OCI-LY7 (cell line): ENCODE data around the gene CIT. TPM values are rescaled to one million over a fixed set of nuclear protein-coding genes. Genes with fewer than 3 reads are reported as not detected.

ENCODE experiments used
- BruUV-seq: library from RNA; stranded (reverse); fragments of 400-500 nt; replicated peaks from 2 replicates; lab custom pipeline; 2021; lab: Mats Ljungman, UMichigan
- CTCF ChIA-PET: fragments of 300-600 bp; sonication (Branson Sonifier 250); formaldehyde crosslinking; loops from one replicate; lab custom pipeline; 2022; ENCODE audit warnings: antibody characterized with exemption; ENCODE audit not compliant: unreplicated experiment; lab: Charles Lee
- POLR2A ChIA-PET: fragments of 300-600 bp; sonication (Branson Sonifier 250); formaldehyde crosslinking; loops from one replicate; lab custom pipeline; 2022; ENCODE audit warnings: antibody characterized with exemption; lab: Charles Lee
- DNase-seq: peaks from one replicate; pipeline ENCODE4 v3.0.0-alpha.2; 2015; ENCODE audit warnings: low spot score
- H2AFZ ChIP-seq: fragments of 200-600 bp; sonication (generic), shearing (Covaris generic); 2 replicates; pipeline ENCODE4 v1.6.1; 2014; ENCODE audit warnings: mild to moderate bottlenecking, antibody characterized with exemption, low read length, moderate library complexity
- H3K27ac ChIP-seq: fragments of 200-600 bp; sonication (generic); 2 replicates; pipeline ENCODE4 v1.5.1; 2014; ENCODE audit warnings: mixed run types, low read depth, mild to moderate bottlenecking, moderate library complexity, low read length, inconsistent platforms; ENCODE audit not compliant: poor library complexity, severe bottlenecking
- H3K36me3 ChIP-seq: fragments of 200-600 bp; sonication (generic); 2 replicates; pipeline ENCODE4 v1.6.1; 2014; ENCODE audit warnings: mild to moderate bottlenecking, antibody characterized with exemption, low read length, moderate library complexity, mixed read lengths; ENCODE audit not compliant: insufficient read depth
- H3K4me1 ChIP-seq: fragments of 200-600 bp; sonication (generic); 2 replicates; pipeline ENCODE4 v1.5.1; 2014; ENCODE audit warnings: mild to moderate bottlenecking, low read length; ENCODE audit not compliant: insufficient read depth, poor library complexity, severe bottlenecking
- H3K4me2 ChIP-seq: fragments of 200-600 bp; sonication (generic); 2 replicates; pipeline ENCODE4 v1.6.1; 2014; ENCODE audit warnings: mild to moderate bottlenecking, low read length
- H3K4me3 ChIP-seq: fragments of 200-600 bp; sonication (generic); 2 replicates; pipeline ENCODE4 v1.5.1; 2014; ENCODE audit warnings: mild to moderate bottlenecking, low read depth, low read length; ENCODE audit not compliant: poor library complexity, severe bottlenecking
- H3K79me2 ChIP-seq: fragments of 200-600 bp; sonication (generic); 2 replicates; pipeline ENCODE4 v1.6.1; 2016; ENCODE audit warnings: low read depth, mild to moderate bottlenecking, low read length, moderate library complexity, mixed read lengths; ENCODE audit not compliant: insufficient read depth
- H3K9me2 ChIP-seq: fragments of 200-600 bp; sonication (generic); 2 replicates; pipeline ENCODE4 v1.6.1; 2016; ENCODE audit warnings: mild to moderate bottlenecking, low read length, mixed read lengths; ENCODE audit not compliant: insufficient read depth
- H3K9me3 ChIP-seq: fragments of 200-600 bp; sonication (generic); 2 replicates; pipeline ENCODE4 v1.6.1; 2014; ENCODE audit warnings: mild to moderate bottlenecking, mixed run types, low read length, mixed read lengths
- H4K20me1 ChIP-seq: fragments of 200-600 bp; sonication (generic); 2 replicates; pipeline ENCODE4 v1.6.1; 2014; ENCODE audit warnings: mild to moderate bottlenecking, antibody characterized with exemption, low read length, moderate library complexity, mixed read lengths; ENCODE audit not compliant: insufficient read depth
- EZH2phosphoT487 ChIP-seq: fragments of 200-600 bp; sonication (generic); IDR thresholded peaks from 2 replicates; pipeline ENCODE4 v1.6.1; 2018; ENCODE audit warnings: low read depth, borderline replicate concordance, mild to moderate bottlenecking, mixed run types, antibody characterized with exemption, low read length, moderate library complexity, mixed read lengths
- intact Hi-C: fragments of 100-400 bp; cut with micrococcal nuclease; formaldehyde crosslinking; loops from one replicate; pipeline ENCODE4 v1.10.0; 2022; ENCODE audit not compliant: unreplicated experiment
- total RNA-seq, 2 experiments: library from RNA; depleted of rRNA in 1 of 2; stranded (reverse); fragments of >200 nt in 1 of 2; shearing (Covaris generic) in 1 of 2; gene quantifications; 2 replicates each; pipeline ENCODE4 v1.2.3, GENCODE V29; 2014 to 2022
- TF ChIP-seq, protein P1 (sequence below): fragments of 200-600 bp; sonication (generic); conservative IDR thresholded peaks from 2 replicates; pipeline ENCODE4 v1.5.1; 2014; ENCODE audit warnings: mild to moderate bottlenecking, antibody characterized with exemption, low read length, moderate library complexity, mixed read lengths

The CIT gene
- total RNA-seq, 2 experiments from 2014 or later = 33.4 to 90.1 TPM

DNA sequence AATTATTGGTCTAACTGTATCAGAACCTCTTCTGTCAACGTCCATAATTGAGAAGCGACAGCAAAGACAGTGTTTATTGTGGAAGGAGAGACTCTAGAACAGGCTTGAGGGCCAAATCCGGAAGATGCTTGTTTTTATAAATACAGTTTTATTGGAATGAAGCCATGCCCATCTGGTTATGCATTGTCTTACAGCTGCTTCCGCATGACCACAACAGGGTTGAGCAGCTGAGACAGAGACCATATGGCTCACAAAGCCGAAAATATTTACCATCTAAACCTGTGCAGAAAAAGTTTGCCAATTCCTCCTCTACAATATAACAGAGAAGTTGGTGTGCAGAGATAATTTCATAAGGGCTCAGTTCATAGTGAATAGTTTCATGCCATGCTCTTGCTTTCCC is 184.7 kb downstream of the CIT start:
- H3K36me3 ChIP-seq = peaks cover 68% of the 10 kb centered on the region
- BruUV-seq = no TSS peak
- ChIA-PET CTCF (no interaction called here), POLR2A (no interaction called here)
- no peaks in the 10 kb centered on the region for H3K9me2 ChIP-seq
- H2AFZ ChIP-seq = no peak overlapping the region
- TF ChIP-seq, protein P1, sequence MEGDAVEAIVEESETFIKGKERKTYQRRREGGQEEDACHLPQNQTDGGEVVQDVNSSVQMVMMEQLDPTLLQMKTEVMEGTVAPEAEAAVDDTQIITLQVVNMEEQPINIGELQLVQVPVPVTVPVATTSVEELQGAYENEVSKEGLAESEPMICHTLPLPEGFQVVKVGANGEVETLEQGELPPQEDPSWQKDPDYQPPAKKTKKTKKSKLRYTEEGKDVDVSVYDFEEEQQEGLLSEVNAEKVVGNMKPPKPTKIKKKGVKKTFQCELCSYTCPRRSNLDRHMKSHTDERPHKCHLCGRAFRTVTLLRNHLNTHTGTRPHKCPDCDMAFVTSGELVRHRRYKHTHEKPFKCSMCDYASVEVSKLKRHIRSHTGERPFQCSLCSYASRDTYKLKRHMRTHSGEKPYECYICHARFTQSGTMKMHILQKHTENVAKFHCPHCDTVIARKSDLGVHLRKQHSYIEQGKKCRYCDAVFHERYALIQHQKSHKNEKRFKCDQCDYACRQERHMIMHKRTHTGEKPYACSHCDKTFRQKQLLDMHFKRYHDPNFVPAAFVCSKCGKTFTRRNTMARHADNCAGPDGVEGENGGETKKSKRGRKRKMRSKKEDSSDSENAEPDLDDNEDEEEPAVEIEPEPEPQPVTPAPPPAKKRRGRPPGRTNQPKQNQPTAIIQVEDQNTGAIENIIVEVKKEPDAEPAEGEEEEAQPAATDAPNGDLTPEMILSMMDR = no peak
- no peak for TF ChIP-seq EZH2phosphoT487
- no peak for DNase-seq
- intact Hi-C loops = no loop called here
- H3K27ac ChIP-seq = no peak overlapping the region
- H3K9me3 ChIP-seq = no peaks in the 10 kb centered on the region
- H3K4me2 ChIP-seq = no peak overlapping the region
- no peak overlapping the region for H3K4me3 ChIP-seq
- H3K4me1 ChIP-seq = no peaks in the 10 kb centered on the region
- H4K20me1 ChIP-seq = no peaks in the 10 kb centered on the region
- no peaks in the 10 kb centered on the region for H3K79me2 ChIP-seq

DNA sequence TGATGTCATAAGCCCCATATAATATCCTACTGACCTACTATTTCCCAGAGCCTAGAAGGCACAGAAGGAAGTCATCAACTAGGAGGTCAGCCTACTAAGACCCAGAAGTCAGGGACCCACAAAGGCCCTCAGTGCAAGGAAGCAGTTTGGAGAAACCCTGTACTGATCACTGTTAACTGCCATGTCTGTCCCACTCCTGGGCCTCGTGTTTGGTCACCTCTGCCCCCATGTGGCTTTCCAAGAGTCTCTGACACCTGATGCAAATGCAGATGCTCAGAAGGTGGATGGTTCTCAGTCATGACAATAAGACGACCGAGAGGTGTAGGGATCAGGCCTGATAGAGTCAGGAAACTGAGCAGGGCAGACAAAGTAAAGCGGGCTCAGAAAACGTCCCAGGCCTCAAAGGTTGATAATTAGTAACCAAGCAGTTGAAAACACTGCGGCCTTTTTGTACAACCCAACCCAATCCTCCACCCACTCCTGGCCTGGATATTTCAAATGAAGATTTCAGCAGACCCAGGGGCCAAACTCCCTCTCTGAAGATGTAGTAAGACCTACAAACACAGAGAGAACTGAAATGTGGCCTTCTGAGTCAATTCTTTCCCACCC is 185.8 kb downstream of the CIT start:
- CTCF ChIA-PET = no interaction called here
- Histone ChIP-seq H3K4me3 (no peak overlapping the region), H3K9me2 (no peaks in the 10 kb centered on the region), H3K9me3 (no peaks in the 10 kb centered on the region), H4K20me1 (no peaks in the 10 kb centered on the region), H3K27ac (no peak overlapping the region), H3K4me2 (no peak overlapping the region), H3K36me3 (peaks cover 65% of the 10 kb centered on the region), H2AFZ (no peak overlapping the region), H3K4me1 (no peaks in the 10 kb centered on the region), H3K79me2 (no peaks in the 10 kb centered on the region)
- no peak for TF ChIP-seq EZH2phosphoT487
- TF ChIP-seq, protein P1 = no peak
- POLR2A ChIA-PET = interaction anchor here (0.6 kb wide), 1 partner anchor 16 kb away, joined by 3 read pairs; no protein-coding TSS in a partner anchor
- BruUV-seq = no TSS peak
- intact Hi-C loops = no loop called here
- DNase-seq = no peak

DNA sequence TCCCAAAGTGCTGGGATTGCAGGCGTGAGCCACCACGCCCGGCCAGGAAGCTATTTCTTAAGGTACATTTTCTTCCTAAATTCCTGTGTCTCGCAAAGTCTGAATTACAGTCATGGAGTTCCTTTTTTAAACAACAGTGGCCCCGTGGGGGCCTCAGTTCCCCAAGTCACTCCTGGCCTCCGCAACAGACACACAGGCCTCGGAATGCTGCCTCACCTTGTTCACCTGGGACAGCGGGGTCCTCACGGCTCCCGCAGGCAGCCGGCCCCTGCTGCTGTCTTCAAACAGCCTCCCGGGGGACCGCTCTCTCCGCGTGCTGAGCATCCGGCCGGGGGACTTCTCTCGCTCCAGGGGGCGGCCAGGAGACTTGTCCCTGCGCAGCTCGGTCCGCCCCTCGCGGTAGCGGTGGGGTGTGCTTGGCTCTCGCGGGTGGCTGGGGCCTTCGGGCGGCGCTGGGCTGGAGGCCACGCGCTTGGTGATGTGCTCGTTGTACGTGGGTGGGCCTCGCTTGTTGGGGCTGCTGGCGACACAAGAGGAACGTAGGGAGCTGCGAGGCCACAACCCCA is 187.1 kb downstream of the CIT start:
- Histone ChIP-seq H3K9me2 (no peaks in the 10 kb centered on the region), H3K4me1 (no peaks in the 10 kb centered on the region), H3K36me3 (peaks cover 53% of the 10 kb centered on the region), H2AFZ (no peak overlapping the region), H4K20me1 (no peaks in the 10 kb centered on the region), H3K79me2 (no peaks in the 10 kb centered on the region), H3K4me2 (no peak overlapping the region), H3K27ac (no peak overlapping the region), H3K9me3 (no peaks in the 10 kb centered on the region), H3K4me3 (no peak overlapping the region)
- intact Hi-C loops = no loop called here
- TF ChIP-seq, protein P1 = no peak
- no peak for TF ChIP-seq EZH2phosphoT487
- no TSS peak for BruUV-seq
- CTCF ChIA-PET = no interaction called here
- POLR2A ChIA-PET = no interaction called here
- DNase-seq = no peak
